Cerebellar nuclear complex (tissue), 1 donor: ENCODE data around the gene SMC6.

Experiments used
- DNase-seq, 2 experiments: peaks; one replicate each; lab custom pipeline; 2025; lab: John Stamatoyannopoulos, UW

The SMC6 gene

GRCh38 chr2:17649026-17649425 is 104.6 kb downstream of the SMC6 start:
- DNase-seq: no peak

GRCh38 chr2:17648581-17648980 is 105.0 kb downstream of the SMC6 start:
- DNase-seq: no peak

GRCh38 chr2:17646838-17647701 is 106.5 kb downstream of the SMC6 start:
- DNase-seq: no peak

GRCh38 chr2:17646081-17646554 is 107.5 kb downstream of the SMC6 start:
- peak in 1 of 2 experiments; percentile 44 for DNase-seq

- DNase-seq: no peak
Observed at GRCh38 chr2:17644997-17645720, 108.5 kb downstream of the SMC6 start.

- no peak for DNase-seq
Observed at GRCh38 chr2:17643031-17643615, 110.5 kb downstream of the SMC6 start.

GRCh38 chr2:17640406-17640805 is 113.2 kb downstream of the SMC6 start:
- no peak for DNase-seq

- DNase-seq: no peak
Observed at GRCh38 chr2:17638196-17638743, 115.3 kb downstream of the SMC6 start.

- no peak for DNase-seq
Observed at GRCh38 chr2:17637131-17637906, 116.3 kb downstream of the SMC6 start.

- no peak for DNase-seq
Observed at GRCh38 chr2:17636257-17636656, 117.4 kb downstream of the SMC6 start.

- DNase-seq: no peak
Observed at GRCh38 chr2:17634997-17635396, 118.6 kb downstream of the SMC6 start.

GRCh38 chr2:17630089-17630488 is 123.5 kb downstream of the SMC6 start:
- no peak for DNase-seq

- DNase-seq: no peak
Observed at GRCh38 chr2:17628349-17629261, 125.0 kb downstream of the SMC6 start.

- no peak for DNase-seq
Observed at GRCh38 chr2:17627434-17627833, 126.2 kb downstream of the SMC6 start.

- no peak for DNase-seq
Observed at GRCh38 chr2:17626986-17627385, 126.6 kb downstream of the SMC6 start.

GRCh38 chr2:17625446-17625845 is 128.2 kb downstream of the SMC6 start:
- DNase-seq: no peak

- no peak for DNase-seq
Observed at GRCh38 chr2:17621781-17622180, 131.8 kb downstream of the SMC6 start.

GRCh38 chr2:17620841-17621240 is 132.8 kb downstream of the SMC6 start:
- no peak for DNase-seq

GRCh38 chr2:17620280-17620679 is 133.3 kb downstream of the SMC6 start:
- DNase-seq: peak; percentile 53 to 87

GRCh38 chr2:17617955-17618354 is 135.7 kb downstream of the SMC6 start:
- DNase-seq: no peak

GRCh38 chr2:17617516-17617915 is 136.1 kb downstream of the SMC6 start:
- no peak for DNase-seq
